HG02852 (cell line): Measurements from ENCODE around the gene UPF2.
"Not testable (repeated sequence)": the region's sequence is repeated elsewhere in the genome, so short reads cannot be mapped to it uniquely, and the experiment has no call there.

Source experiments
- ATAC-seq: cut with Tn5 transposase; IDR thresholded peaks from one replicate; pipeline ENCODE4 v1.9.1; 2021; ENCODE audit warnings: mild to moderate bottlenecking, moderate library complexity; ENCODE audit not compliant: unreplicated experiment

The UPF2 gene

GRCh38 chr10:11975795-11976194 is 66.8 kb downstream of the UPF2 start:
- no peak for ATAC-seq

- ATAC-seq = not testable (repeated sequence)
These were observed 70.1 kb downstream of the UPF2 start for GRCh38 chr10:11972523-11972922.

- ATAC-seq = no peak
These were observed 80.4 kb downstream of the UPF2 start for GRCh38 chr10:11962176-11962575.

GRCh38 chr10:11961771-11962170 is 80.8 kb downstream of the UPF2 start:
- ATAC-seq = no peak

- ATAC-seq = no peak
These were observed 82.6 kb downstream of the UPF2 start for GRCh38 chr10:11959966-11960365.

- ATAC-seq = no peak
These were observed 83.7 kb downstream of the UPF2 start for GRCh38 chr10:11958956-11959355.

- ATAC-seq = no peak
These were observed 90.9 kb downstream of the UPF2 start for GRCh38 chr10:11951695-11952094.

- ATAC-seq = no peak
These were observed 92.1 kb downstream of the UPF2 start for GRCh38 chr10:11950325-11951018.

- no peak for ATAC-seq
These were observed 93.5 kb downstream of the UPF2 start for GRCh38 chr10:11949152-11949551.

GRCh38 chr10:11946652-11947051 is 96.0 kb downstream of the UPF2 start:
- no peak for ATAC-seq

- ATAC-seq = no peak
These were observed 106.0 kb downstream of the UPF2 start for GRCh38 chr10:11936389-11937152.

- ATAC-seq = no peak
These were observed 108.3 kb downstream of the UPF2 start for GRCh38 chr10:11934262-11934661.

GRCh38 chr10:11933577-11934223 is 108.9 kb downstream of the UPF2 start:
- ATAC-seq = no peak

GRCh38 chr10:11931038-11931437 is 111.6 kb downstream of the UPF2 start:
- no peak for ATAC-seq

- no peak for ATAC-seq
These were observed 112.2 kb downstream of the UPF2 start for GRCh38 chr10:11930312-11930978.

- no peak for ATAC-seq
These were observed 114.9 kb downstream of the UPF2 start for GRCh38 chr10:11927746-11928145.

GRCh38 chr10:11921800-11922392 is 120.7 kb downstream of the UPF2 start:
- no peak for ATAC-seq

GRCh38 chr10:11919271-11919670 is 123.3 kb downstream of the UPF2 start:
- no peak for ATAC-seq

GRCh38 chr10:11918384-11918783 is 124.2 kb downstream of the UPF2 start:
- no peak for ATAC-seq

- no peak for ATAC-seq
These were observed 129.4 kb downstream of the UPF2 start for GRCh38 chr10:11913079-11913641.

GRCh38 chr10:11910102-11910501 is 132.5 kb downstream of the UPF2 start:
- ATAC-seq = no peak
